H9 (cell line): ENCODE measurements around the gene MXD3. TPM values are rescaled to one million over a fixed set of nuclear protein-coding genes. Genes with fewer than 3 reads are reported as not detected.
A peak's percentile ranks its signal among the peaks of the same experiment; 100 is the strongest.

Experiments used
- DNase-seq: peaks from one replicate; pipeline ENCODE4 v3.0.0-alpha.2; 2017
- H2AFZ ChIP-seq: one replicate; pipeline ENCODE4 v1.6.1; 2013; ENCODE audit warnings: mild to moderate bottlenecking, low read length, control low read depth, moderate library complexity
- H2AK5ac ChIP-seq: 2 replicates; pipeline ENCODE4 v1.6.1; 2013; ENCODE audit warnings: low read length, control low read depth, mixed read lengths; ENCODE audit not compliant: insufficient read length
- H2BK120ac ChIP-seq: one replicate; pipeline ENCODE4 v1.6.1; 2013; ENCODE audit warnings: low read depth, mild to moderate bottlenecking, low read length, control low read depth, inconsistent platforms; ENCODE audit not compliant: poor library complexity, severe bottlenecking
- H2BK12ac ChIP-seq: 2 replicates; pipeline ENCODE4 v1.6.1; 2013; ENCODE audit warnings: low read length, control low read depth, mixed read lengths, low read depth; ENCODE audit not compliant: insufficient read length
- H2BK15ac ChIP-seq: 2 replicates; pipeline ENCODE4 v1.6.1; 2013; ENCODE audit warnings: low read depth, low read length, control low read depth
- H2BK20ac ChIP-seq: one replicate; pipeline ENCODE4 v1.6.1; 2013; ENCODE audit warnings: low read depth, mild to moderate bottlenecking, low read length, control low read depth, inconsistent platforms; ENCODE audit not compliant: poor library complexity, severe bottlenecking
- H2BK5ac ChIP-seq: 2 replicates; pipeline ENCODE4 v1.6.1; 2013; ENCODE audit warnings: low read length, control low read depth, mixed read lengths; ENCODE audit not compliant: insufficient read length
- H3K14ac ChIP-seq: 2 replicates; pipeline ENCODE4 v1.6.1; 2013; ENCODE audit warnings: low read length, control low read depth; ENCODE audit not compliant: insufficient read depth
- H3K18ac ChIP-seq: 2 replicates; pipeline ENCODE4 v1.6.1; 2013; ENCODE audit warnings: low read depth, mild to moderate bottlenecking, mixed read lengths, low read length, control low read depth; ENCODE audit not compliant: insufficient read length
- H3K23ac ChIP-seq: 2 replicates; pipeline ENCODE4 v1.6.1; 2013; ENCODE audit warnings: low read length, control low read depth, mixed read lengths, low read depth; ENCODE audit not compliant: insufficient read length
- H3K23me2 ChIP-seq: 2 replicates; pipeline ENCODE4 v1.6.1; 2013; ENCODE audit warnings: low read depth, mild to moderate bottlenecking, mixed read lengths, low read length, control low read depth; ENCODE audit not compliant: insufficient read length, poor library complexity, severe bottlenecking
- H3K27ac ChIP-seq: 2 replicates; pipeline ENCODE4 v1.5.1; 2013; ENCODE audit warnings: low read length, control low read depth, mixed read lengths, low read depth; ENCODE audit not compliant: insufficient read length
- H3K27me3 ChIP-seq: 2 replicates; pipeline ENCODE4 v1.6.1; 2013; ENCODE audit warnings: low read length, control low read depth, inconsistent platforms; ENCODE audit not compliant: insufficient read depth
- H3K4ac ChIP-seq: 2 replicates; pipeline ENCODE4 v1.6.1; 2013; ENCODE audit warnings: low read depth, mild to moderate bottlenecking, control low read depth, inconsistent platforms, low read length, moderate library complexity
- H3K4me1 ChIP-seq: 2 replicates; pipeline ENCODE4 v1.6.1; 2013; ENCODE audit warnings: low read length, control low read depth, inconsistent platforms; ENCODE audit not compliant: insufficient read depth
- H3K4me2 ChIP-seq: 2 replicates; pipeline ENCODE4 v1.6.1; 2013; ENCODE audit warnings: low read length, control low read depth, mixed read lengths; ENCODE audit not compliant: insufficient read length, insufficient read depth
- H3K56ac ChIP-seq: 2 replicates; pipeline ENCODE4 v1.6.1; 2013; ENCODE audit warnings: low read depth, mild to moderate bottlenecking, mixed read lengths, low read length, control low read depth; ENCODE audit not compliant: insufficient read length
- H3K79me1 ChIP-seq: 2 replicates; pipeline ENCODE4 v1.6.1; 2013; ENCODE audit warnings: low read depth, mild to moderate bottlenecking, moderate library complexity, low read length, control low read depth, inconsistent platforms; ENCODE audit not compliant: insufficient read depth, poor library complexity, severe bottlenecking
- H3K79me2 ChIP-seq: 2 replicates; pipeline ENCODE4 v1.6.1; 2013; ENCODE audit warnings: low read length, control low read depth, inconsistent platforms; ENCODE audit not compliant: insufficient read depth
- H3K9ac ChIP-seq: 2 replicates; pipeline ENCODE4 v1.6.1; 2013; ENCODE audit warnings: low read length, control low read depth, mixed read lengths; ENCODE audit not compliant: insufficient read length; ENCODE audit errors: extremely low read depth
- H3K9me3 ChIP-seq: one replicate; pipeline ENCODE4 v1.6.1; 2013; ENCODE audit warnings: low read depth, low read length, inconsistent platforms; ENCODE audit not compliant: control insufficient read depth
- H3T11ph ChIP-seq: one replicate; pipeline ENCODE4 v1.6.1; 2013; ENCODE audit warnings: mild to moderate bottlenecking, low read length, control low read depth, inconsistent platforms
- H4K20me1 ChIP-seq: one replicate; pipeline ENCODE4 v1.6.1; 2013; ENCODE audit not compliant: control insufficient read depth, insufficient read length, insufficient read depth
- H4K5ac ChIP-seq: 2 replicates; pipeline ENCODE4 v1.6.1; 2013; ENCODE audit warnings: low read depth, mild to moderate bottlenecking, mixed read lengths, low read length, control low read depth; ENCODE audit not compliant: insufficient read length
- H4K8ac ChIP-seq: replicated peaks from 2 replicates; pipeline ENCODE4 v1.6.1; 2013; ENCODE audit warnings: low read length, control low read depth, mixed read lengths, low read depth; ENCODE audit not compliant: insufficient read length
- H4K91ac ChIP-seq: 2 replicates; pipeline ENCODE4 v1.6.1; 2013; ENCODE audit warnings: low read depth, mild to moderate bottlenecking, moderate library complexity, mixed read lengths, low read length, control low read depth; ENCODE audit not compliant: insufficient read length
- H3K27ac Mint-ChIP-seq, 3 experiments: 2 replicates in 2 of 3; 3 replicates in 1 of 3; pipeline ENCODE4 v1.8.0; 2020 to 2021; ENCODE audit warnings: mixed read lengths in 3 of 3, mild to moderate bottlenecking in 1 of 3, moderate library complexity in 1 of 3
- H3K27me3 Mint-ChIP-seq: 2 replicates; pipeline ENCODE4 v1.8.0; 2021; ENCODE audit warnings: low read depth, mild to moderate bottlenecking, moderate library complexity, mixed read lengths
- H3K36me3 Mint-ChIP-seq, 3 experiments: 2 replicates in 2 of 3; 3 replicates in 1 of 3; pipeline ENCODE4 v1.8.0; 2020 to 2021; ENCODE audit warnings: low read depth in 3 of 3, mixed read lengths in 3 of 3; ENCODE audit not compliant: insufficient read depth in 1 of 3
- H3K4me1 Mint-ChIP-seq, 2 experiments: 2 replicates each; pipeline ENCODE4 v1.8.0; 2020; ENCODE audit warnings: mixed read lengths in 2 of 2
- H3K4me3 Mint-ChIP-seq, 2 experiments: 2 replicates in 1 of 2; 3 replicates in 1 of 2; pipeline ENCODE4 v1.8.0; 2020 to 2021; ENCODE audit warnings: mild to moderate bottlenecking in 2 of 2, mixed read lengths in 2 of 2, moderate library complexity in 1 of 2
- H3K9me3 Mint-ChIP-seq, 2 experiments: 2 replicates in 1 of 2; 3 replicates in 1 of 2; pipeline ENCODE4 v1.8.0; 2020; ENCODE audit warnings: mild to moderate bottlenecking in 2 of 2, mixed read lengths in 2 of 2, moderate library complexity in 1 of 2
- WGBS: extraction: QIAGEN DNeasy Blood & Tissue Kit; methylation state at CpG from one replicate; pipeline ENCODE4 v1.1.7; 2013; ENCODE audit warnings: missing lambda C conversion rate, low lambda C conversion rate, mixed read lengths; ENCODE audit not compliant: insufficient read length; ENCODE audit errors: extremely low coverage; 5-methylcytosine and 5-hydroxymethylcytosine counted together
- total RNA-seq: library from RNA; stranded (reverse); gene quantifications from 2 replicates; pipeline ENCODE4 v1.2.1, GENCODE V29; 2021
- TF ChIP-seq, protein P1 (sequence below): fragments of 200-600 bp; sonication (generic); conservative IDR thresholded peaks from 3 replicates; pipeline ENCODE4 v1.8.0; 2021; ENCODE audit warnings: antibody characterized with exemption, mild to moderate bottlenecking

Gene MXD3
- total RNA-seq, 1 experiment from 2014 or later = 9.8 TPM

DNA sequence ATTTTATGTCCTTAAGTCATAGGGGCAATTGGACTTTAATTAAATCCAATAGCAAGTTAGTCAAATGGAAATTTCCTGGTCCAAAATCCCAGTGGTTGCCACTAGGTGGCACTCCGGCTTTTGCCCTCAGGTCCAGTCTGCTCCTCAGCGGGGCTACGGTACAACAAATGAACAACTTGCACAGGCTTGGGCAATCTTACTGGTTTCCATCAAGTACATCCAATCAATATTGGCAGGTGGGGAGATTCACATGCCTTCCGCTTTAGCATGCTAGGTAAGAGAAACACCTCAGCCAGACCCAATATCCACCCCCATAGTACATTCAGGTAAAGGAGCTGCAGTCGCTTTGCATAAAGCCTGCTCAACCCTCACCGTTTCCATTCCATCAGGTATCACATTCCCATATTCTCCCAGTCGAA, 6.3 kb upstream of the MXD3 start:
- no peak overlapping the region for H3K56ac ChIP-seq
- H4K5ac ChIP-seq = no peak overlapping the region
- no peak overlapping the region for H3K4me2 ChIP-seq
- H3K36me3 Mint-ChIP-seq = peaks cover 3 to 9% (median 8%) of the 10 kb centered on the region in 3 experiments; a peak in 5 of 7 replicates
- H3K4me1 Mint-ChIP-seq = peaks cover 5 to 14% of the 10 kb centered on the region in 2 experiments
- H3K79me1 ChIP-seq = no peaks in the 10 kb centered on the region
- no peak overlapping the region for H2BK12ac ChIP-seq
- H3T11ph ChIP-seq = no peak overlapping the region
- H2BK120ac ChIP-seq = no peak overlapping the region
- H4K91ac ChIP-seq = no peak overlapping the region
- H2AK5ac ChIP-seq = no peak overlapping the region
- H3K27me3 Mint-ChIP-seq = no peaks in the 10 kb centered on the region
- no CpG with 5 or more reads among the region's 7 CpGs for WGBS
- TF ChIP-seq, protein P1, sequence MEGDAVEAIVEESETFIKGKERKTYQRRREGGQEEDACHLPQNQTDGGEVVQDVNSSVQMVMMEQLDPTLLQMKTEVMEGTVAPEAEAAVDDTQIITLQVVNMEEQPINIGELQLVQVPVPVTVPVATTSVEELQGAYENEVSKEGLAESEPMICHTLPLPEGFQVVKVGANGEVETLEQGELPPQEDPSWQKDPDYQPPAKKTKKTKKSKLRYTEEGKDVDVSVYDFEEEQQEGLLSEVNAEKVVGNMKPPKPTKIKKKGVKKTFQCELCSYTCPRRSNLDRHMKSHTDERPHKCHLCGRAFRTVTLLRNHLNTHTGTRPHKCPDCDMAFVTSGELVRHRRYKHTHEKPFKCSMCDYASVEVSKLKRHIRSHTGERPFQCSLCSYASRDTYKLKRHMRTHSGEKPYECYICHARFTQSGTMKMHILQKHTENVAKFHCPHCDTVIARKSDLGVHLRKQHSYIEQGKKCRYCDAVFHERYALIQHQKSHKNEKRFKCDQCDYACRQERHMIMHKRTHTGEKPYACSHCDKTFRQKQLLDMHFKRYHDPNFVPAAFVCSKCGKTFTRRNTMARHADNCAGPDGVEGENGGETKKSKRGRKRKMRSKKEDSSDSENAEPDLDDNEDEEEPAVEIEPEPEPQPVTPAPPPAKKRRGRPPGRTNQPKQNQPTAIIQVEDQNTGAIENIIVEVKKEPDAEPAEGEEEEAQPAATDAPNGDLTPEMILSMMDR = peak; percentile 97
- no peaks in the 10 kb centered on the region; a peak in 1 of 5 replicates for H3K9me3 Mint-ChIP-seq
- no peak overlapping the region for H2BK5ac ChIP-seq
- H3K27ac Mint-ChIP-seq = peak overlapping the region in 2 of 3 experiments; percentile 9 to 41; a peak in 2 of 7 replicates
- H3K23ac ChIP-seq = no peak overlapping the region
- H3K79me2 ChIP-seq = no peaks in the 10 kb centered on the region
- H3K27ac ChIP-seq = no peak overlapping the region
- H3K9me3 ChIP-seq = no peaks in the 10 kb centered on the region
- no peak overlapping the region for H2BK15ac ChIP-seq
- H3K9ac ChIP-seq = no peak overlapping the region
- no peaks in the 10 kb centered on the region for H3K4me1 ChIP-seq
- no peak overlapping the region for H3K18ac ChIP-seq
- no peak overlapping the region for H2AFZ ChIP-seq
- DNase-seq = peak; percentile 80
- peaks cover under 1% of the 10 kb centered on the region for H3K23me2 ChIP-seq
- H3K27me3 ChIP-seq = no peaks in the 10 kb centered on the region
- H3K4me3 Mint-ChIP-seq = peak overlapping the region in 1 of 2 experiments; percentile 7; a peak in 2 of 5 replicates
- no peak overlapping the region for H3K4ac ChIP-seq
- H3K14ac ChIP-seq = no peak overlapping the region
- no peak overlapping the region for H2BK20ac ChIP-seq
- H4K8ac ChIP-seq = no peak overlapping the region
- no peaks in the 10 kb centered on the region for H4K20me1 ChIP-seq
